GM19463 (cell line): ENCODE data around the gene RAB37.

ENCODE experiments used
- ATAC-seq: cut with Tn5 transposase; IDR thresholded peaks from one replicate; pipeline ENCODE4 v1.9.1; 2021; ENCODE audit warnings: mild to moderate bottlenecking, moderate library complexity; ENCODE audit not compliant: unreplicated experiment

Gene RAB37

GRCh38 chr17:74776990-74777389, 39.9 kb downstream of the RAB37 start:
- ATAC-seq: no peak

DNA sequence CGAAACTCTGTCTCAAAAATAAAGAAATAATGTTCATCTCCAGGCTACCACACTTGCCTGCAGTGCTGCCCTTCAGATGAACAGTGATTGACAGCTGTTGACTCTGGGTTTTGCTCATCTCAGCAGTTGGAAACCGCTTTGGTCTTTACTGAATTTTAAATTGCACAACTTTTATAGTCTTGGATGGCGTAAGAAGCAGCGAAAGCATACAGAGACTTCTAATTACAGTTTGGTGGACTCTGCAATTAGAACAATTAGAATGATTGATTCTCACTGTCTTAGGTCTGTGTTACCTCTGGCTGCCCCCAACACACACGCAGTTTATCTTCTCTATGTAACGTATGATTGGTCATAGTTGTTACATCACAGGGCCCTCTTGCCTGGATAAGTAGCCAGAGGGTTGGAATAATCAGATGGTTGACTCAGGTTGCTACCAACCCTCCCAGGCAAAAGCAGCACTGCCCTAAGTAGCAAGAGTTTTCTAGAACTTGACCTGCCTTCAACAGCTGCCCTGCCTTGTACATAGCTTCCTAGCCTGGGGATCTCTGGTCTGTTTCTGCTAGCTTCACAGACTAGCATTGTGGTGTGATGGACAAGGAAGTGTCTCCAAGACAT, 41.0 kb downstream of the RAB37 start:
- no peak for ATAC-seq

GRCh38 chr17:74778960-74779359, 41.9 kb downstream of the RAB37 start:
- ATAC-seq: no peak

- no peak for ATAC-seq
These were observed 42.4 kb downstream of the RAB37 start for GRCh38 chr17:74779501-74779900.

DNA sequence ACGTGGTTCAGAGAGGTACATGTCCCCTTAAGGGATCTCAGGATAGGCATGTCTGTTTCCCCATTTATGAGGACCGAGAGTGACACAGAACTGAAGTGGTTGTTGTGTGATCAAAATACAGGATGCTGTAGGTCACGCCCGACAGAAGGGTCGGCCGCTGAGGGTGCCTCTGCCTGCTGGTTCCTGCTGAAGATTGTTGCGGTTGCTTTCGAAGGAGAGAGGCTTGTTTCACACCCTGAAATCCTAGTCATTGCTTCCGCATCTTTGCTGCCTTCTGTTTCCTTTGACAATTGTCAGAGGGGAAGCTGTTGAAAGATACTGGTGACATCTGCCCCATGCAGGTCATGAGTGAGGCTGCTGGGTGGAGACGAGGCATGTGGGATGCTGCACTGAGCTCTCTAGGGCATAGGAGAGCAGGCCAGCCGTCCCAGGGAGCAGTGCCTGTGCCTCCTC, 42.9 kb downstream of the RAB37 start:
- peak; percentile 33 for ATAC-seq

DNA sequence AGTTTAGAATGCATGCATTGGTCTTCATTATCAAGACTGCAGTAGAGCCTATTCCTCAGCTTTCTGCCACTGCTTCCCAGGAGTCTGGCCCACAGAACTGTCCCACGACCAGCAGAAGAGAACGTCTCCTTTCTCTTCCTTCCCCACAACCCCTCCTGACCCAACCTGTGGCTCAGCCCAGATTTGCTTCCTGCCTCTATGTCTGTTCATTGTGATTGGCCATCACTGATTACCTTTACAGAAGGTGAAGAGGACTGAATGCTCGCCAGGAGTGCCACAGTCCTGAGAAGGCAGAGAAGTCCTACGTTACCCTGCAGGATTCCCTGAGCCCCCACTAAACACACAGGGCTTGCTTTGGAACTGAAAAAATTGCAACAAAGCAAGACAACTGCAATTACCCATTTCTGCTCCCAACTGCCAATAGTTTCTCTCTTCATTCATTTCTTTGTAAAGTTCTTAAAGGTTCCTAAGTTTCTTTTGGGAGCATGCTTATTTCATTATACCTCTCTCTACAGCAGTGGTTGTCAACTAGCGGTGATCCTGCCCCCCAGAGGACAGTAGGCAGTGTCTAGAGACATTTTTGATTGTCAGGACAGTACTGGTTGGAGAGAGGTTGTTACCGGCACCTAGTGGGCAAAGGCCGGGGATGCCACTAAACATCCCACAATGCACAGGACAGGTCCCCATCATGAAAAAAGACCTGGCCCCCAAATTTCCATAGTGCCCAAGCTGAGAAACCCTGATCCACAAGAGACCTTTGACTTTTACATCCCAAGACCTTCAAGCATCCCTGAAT, 43.6 kb downstream of the RAB37 start:
- no peak for ATAC-seq

DNA sequence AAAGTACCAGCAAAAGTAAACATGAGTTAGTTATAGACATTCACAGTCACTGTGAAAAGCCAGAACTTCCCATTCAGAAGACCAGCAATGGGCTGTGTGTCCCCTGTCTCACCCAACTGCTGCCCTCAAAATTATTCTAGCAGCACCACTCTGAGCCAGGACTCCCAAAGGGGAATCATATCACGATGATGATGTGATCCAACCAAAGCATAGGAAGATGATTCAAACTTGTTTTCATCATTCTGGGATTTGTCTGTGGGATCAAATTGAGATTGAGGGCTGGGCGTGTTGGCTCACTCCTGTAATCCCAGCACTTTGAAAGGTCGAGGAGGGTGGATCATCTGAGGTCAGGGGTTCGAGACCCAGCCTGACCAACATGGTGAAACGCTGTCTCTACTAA, 45.5 kb downstream of the RAB37 start:
- ATAC-seq: no peak

- no peak for ATAC-seq
These were observed 47.2 kb downstream of the RAB37 start for GRCh38 chr17:74784125-74784810.

GRCh38 chr17:74785096-74785980, 48.3 kb downstream of the RAB37 start:
- ATAC-seq: no peak

DNA sequence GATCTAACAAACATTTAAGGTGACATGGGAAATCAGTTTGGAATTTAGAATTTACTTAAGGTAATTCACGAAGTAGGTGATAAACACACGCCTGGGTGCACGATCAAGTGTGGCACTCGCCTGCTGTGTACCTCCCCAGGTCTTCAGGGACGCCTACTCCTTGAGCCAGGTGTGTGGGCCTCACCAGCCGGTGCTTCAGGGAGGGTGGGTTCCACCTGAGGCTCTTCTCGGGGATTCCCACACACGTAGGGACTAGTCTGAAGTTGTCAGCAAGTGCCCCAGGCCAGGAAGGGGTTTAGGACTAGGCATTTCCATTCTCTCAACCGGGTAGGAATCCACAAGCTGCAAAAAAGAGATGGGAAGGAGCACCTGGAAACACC, 48.9 kb downstream of the RAB37 start:
- ATAC-seq: no peak

GRCh38 chr17:74786431-74787055, 49.5 kb downstream of the RAB37 start:
- no peak for ATAC-seq

GRCh38 chr17:74790161-74791058, 53.4 kb downstream of the RAB37 start:
- ATAC-seq: no peak

- ATAC-seq: no peak
These were observed 55.6 kb downstream of the RAB37 start for GRCh38 chr17:74792586-74793105.

DNA sequence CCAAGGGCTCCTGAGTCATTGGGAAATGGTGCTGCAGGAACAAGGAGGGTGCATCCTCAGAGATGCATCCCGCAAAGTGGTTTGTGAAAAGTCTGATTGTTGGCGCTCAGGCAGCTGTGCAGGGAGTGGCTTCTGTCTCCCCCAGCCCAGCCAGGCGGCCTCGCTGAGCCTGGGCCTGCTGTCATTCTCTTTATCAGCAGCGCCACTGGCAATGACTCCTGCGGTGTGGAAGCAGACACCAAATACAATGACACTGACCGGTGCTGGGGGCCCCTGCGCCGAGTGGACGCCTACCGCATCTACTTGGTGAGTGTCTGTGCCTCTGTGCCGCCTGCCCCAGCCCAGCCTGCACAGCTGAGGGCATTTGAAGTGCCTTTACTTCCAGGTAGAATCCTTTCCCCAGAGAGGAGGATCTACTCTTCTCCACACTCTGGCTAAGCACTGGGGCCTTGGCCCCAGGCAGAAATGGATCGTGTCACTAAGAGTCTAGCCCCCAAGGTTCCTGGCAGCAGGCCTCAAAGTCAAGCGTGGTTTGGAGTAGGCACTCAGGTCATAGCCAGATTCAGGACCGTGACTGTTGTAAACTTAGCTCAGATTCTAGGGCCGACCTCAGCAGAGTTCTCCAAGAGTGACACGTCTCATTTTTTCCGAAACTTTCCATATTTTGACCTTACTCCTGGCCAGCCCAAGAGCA, 58.4 kb downstream of the RAB37 start:
- no peak for ATAC-seq

GRCh38 chr17:74796211-74796610, 59.2 kb downstream of the RAB37 start:
- no peak for ATAC-seq

GRCh38 chr17:74796866-74797265, 59.8 kb downstream of the RAB37 start:
- no peak for ATAC-seq
